GM12878 (cell line): ENCODE measurements around the gene KRTAP4-8. TPM values are rescaled to one million over a fixed set of nuclear protein-coding genes. Genes with fewer than 3 reads are reported as not detected.

Source experiments
- ATAC-seq: fragments of 200-7000 bp; cut with Tn5 transposase; 3 replicates; pipeline ENCODE4 v1.9.1; 2020; ENCODE audit warnings: mild to moderate bottlenecking, moderate library complexity
- BruUV-seq: library from RNA; stranded (reverse); fragments of 400-500 nt; replicated peaks from 2 replicates; lab custom pipeline; 2021; lab: Mats Ljungman, UMichigan
- CTCF ChIA-PET: fragments of 300-600 bp; sonication (Branson Sonifier 250); formaldehyde crosslinking; extraction: SDS; loops from one replicate; lab custom pipeline; 2021; ENCODE audit warnings: inconsistent platforms; lab: Yijun Ruan, JAX
- POLR2A ChIA-PET: fragments of 350-600 bp; formaldehyde crosslinking; extraction: SDS; loops from one replicate; lab custom pipeline; 2021; ENCODE audit warnings: inconsistent platforms; lab: Charles Lee
- RAD21 ChIA-PET: fragments of 300-600 bp; sonication (Branson Sonifier 250); formaldehyde crosslinking; loops from one replicate; lab custom pipeline; 2023; ENCODE audit warnings: antibody characterized with exemption; ENCODE audit not compliant: unreplicated experiment; lab: Charles Lee
- SMC1A ChIA-PET: fragments of 300-600 bp; sonication (Branson Sonifier 250); formaldehyde crosslinking; loops from one replicate; lab custom pipeline; 2023; ENCODE audit not compliant: unreplicated experiment, uncharacterized antibody; lab: Charles Lee
- DNase-seq: peaks from one replicate; pipeline ENCODE4 v3.0.0-alpha.2; 2011; ENCODE audit warnings: low read depth, low spot score
- FAIRE-seq: peaks from 3 replicates; lab custom pipeline; 2011; peaks lifted over from hg19 to GRCh38; lab: Jason Lieb, UNC
- H2AFZ ChIP-seq: 2 replicates; pipeline ENCODE4 v1.6.0; 2011; ENCODE audit warnings: low read depth, low read length, control low read depth; ENCODE audit not compliant: control insufficient read depth
- H3K27ac ChIP-seq: 2 replicates; pipeline ENCODE4 v1.5.1; 2011; ENCODE audit warnings: control low read depth; ENCODE audit not compliant: control insufficient read depth, insufficient read depth
- H3K27me3 ChIP-seq, 2 experiments: replicated peaks in 1 of 2; 2 replicates each; pipeline versions ENCODE4 v1.6.0 to v1.6.1; 2011; ENCODE audit warnings: low read length in 1 of 2; ENCODE audit not compliant: control insufficient read depth in 2 of 2, insufficient read depth in 2 of 2
- H3K36me3 ChIP-seq, 2 experiments: 2 replicates each; pipeline ENCODE4 v1.5.1; 2011; ENCODE audit warnings: low read length in 1 of 2; ENCODE audit not compliant: control insufficient read depth in 2 of 2, insufficient read depth in 2 of 2
- H3K4me1 ChIP-seq: 2 replicates; pipeline ENCODE4 v1.6.1; 2011; ENCODE audit warnings: mild to moderate bottlenecking, low read length, moderate library complexity, mixed read lengths; ENCODE audit not compliant: control insufficient read depth, insufficient read depth
- H3K4me2 ChIP-seq: 2 replicates; pipeline ENCODE4 v1.6.0; 2011; ENCODE audit warnings: control low read depth; ENCODE audit not compliant: control insufficient read depth, insufficient read depth
- H3K4me3 ChIP-seq: fragments of 200-600 bp; sonication (generic); 2 replicates; pipeline ENCODE4 v1.5.1; 2016
- H3K79me2 ChIP-seq: 2 replicates; pipeline ENCODE4 v1.6.0; 2011; ENCODE audit warnings: low read length; ENCODE audit not compliant: control insufficient read depth, insufficient read depth
- H3K9ac ChIP-seq: 2 replicates; pipeline ENCODE4 v1.8.0; 2011; ENCODE audit warnings: low read length, control low read depth, mixed read lengths; ENCODE audit not compliant: control insufficient read depth, insufficient read depth
- H3K9me3 ChIP-seq: replicated peaks from 3 replicates; pipeline ENCODE4 v1.5.1; 2011; ENCODE audit warnings: mild to moderate bottlenecking, low read length; ENCODE audit not compliant: control insufficient read depth, insufficient read depth
- H4K20me1 ChIP-seq: 2 replicates; pipeline ENCODE4 v1.6.0; 2011; ENCODE audit not compliant: control insufficient read depth, insufficient read depth
- BCL3 ChIP-seq: IDR thresholded peaks from 2 replicates; pipeline ENCODE4 v1.6.1; 2011; ENCODE audit warnings: borderline replicate concordance, low read depth, mild to moderate bottlenecking, moderate library complexity, low read length; ENCODE audit not compliant: insufficient read depth, poor library complexity, severe bottlenecking
- BMI1 ChIP-seq: fragments of 450-650 bp; IDR thresholded peaks from 2 replicates; pipeline ENCODE4 v1.6.1; 2016; ENCODE audit warnings: mild to moderate bottlenecking, moderate library complexity, borderline replicate concordance
- E2F8 ChIP-seq: fragments of 450-650 bp; IDR thresholded peaks from 2 replicates; pipeline ENCODE4 v1.6.1; 2018; ENCODE audit warnings: mild to moderate bottlenecking, low read depth, moderate library complexity; ENCODE audit not compliant: partially characterized antibody
- MEF2A ChIP-seq: IDR thresholded peaks from 2 replicates; pipeline ENCODE4 v1.6.1; 2011; ENCODE audit warnings: low read depth, mild to moderate bottlenecking, low read length, moderate library complexity; ENCODE audit not compliant: insufficient read depth
- NBN ChIP-seq: fragments of 450-650 bp; IDR thresholded peaks from 2 replicates; pipeline ENCODE4 v1.6.1; 2016
- SMAD5 ChIP-seq: IDR thresholded peaks from 2 replicates; pipeline ENCODE4 v1.6.1; 2016; ENCODE audit warnings: antibody characterized with exemption, low read depth
- TCF12 ChIP-seq: IDR thresholded peaks from 2 replicates; pipeline ENCODE4 v1.6.1; 2011; ENCODE audit warnings: low read depth, mild to moderate bottlenecking, low read length
- ZNF592 ChIP-seq: fragments of 450-650 bp; IDR thresholded peaks from 2 replicates; pipeline ENCODE4 v1.6.1; 2017; ENCODE audit warnings: mild to moderate bottlenecking, moderate library complexity
- WGBS: methylation state at CpG from one replicate; pipeline ENCODE4 v1.1.6; 2016; ENCODE audit warnings: low lambda C conversion rate; ENCODE audit not compliant: insufficient replicate concordance, insufficient coverage; ENCODE audit errors: missing lambda C conversion rate; 5-methylcytosine and 5-hydroxymethylcytosine counted together
- in situ Hi-C: fragments of 300-500 bp; cut with MboI; formaldehyde crosslinking; loops from 9 replicates; pipeline ENCODE4 v1.14.3; 2018; ENCODE audit warnings: mixed read lengths
- intact Hi-C: fragments of 100-400 bp; cut with micrococcal nuclease; formaldehyde crosslinking; loops from one replicate; pipeline ENCODE4 v1.14.2; 2022; ENCODE audit not compliant: unreplicated experiment
- polyA plus RNA-seq, 11 experiments: library from polyadenylated mRNA; depleted of rRNA in 4 of 11; unstranded in 6 of 11; stranded (reverse) in 5 of 11; fragments of >200 nt; fragmentation: Nextera tagmentation in 4 of 11; fragmentation: Illumina TruSeq in 1 of 11; extraction: Ambion mirVana in 4 of 11; extraction: Trizol in 1 of 11; gene quantifications; 1 replicate in 1 of 11; 2 replicates in 10 of 11; pipeline versions ENCODE4 v1.2.1 to v1.2.3, GENCODE V29; 2011 to 2016; ENCODE audit warnings: inconsistent platforms in 2 of 11, missing spikeins in 2 of 11, low read depth in 1 of 11
- total RNA-seq, 4 experiments: library from RNA; depleted of rRNA in 3 of 4; stranded (reverse); fragments of >200 nt in 3 of 4; fragmentation: Illumina TruSeq in 1 of 4; extraction: Trizol in 1 of 4; gene quantifications; 2 replicates each; pipeline versions ENCODE4 v1.2.1 to v1.2.3, GENCODE V29; 2013 to 2021

Gene KRTAP4-8
- total and polyA plus RNA-seq, 10 of the 15 experiments (the other 5 are each of a cell fraction or from before 2014, with no cell fraction given): not detected

- ChIA-PET RAD21 (no interaction called here), CTCF (no interaction called here), SMC1A (no interaction called here), POLR2A (no interaction called here)
- ATAC-seq: no peak
- H3K9ac ChIP-seq: no peak overlapping the region
- H3K4me3 ChIP-seq: no peak overlapping the region
- H3K4me1 ChIP-seq: no peaks in the 10 kb centered on the region
- in situ Hi-C loops (no loop called here), intact Hi-C loops (no loop called here)
- DNase-seq: no peak
- 43% methylated on average over 5 of the region's 5 CpGs for WGBS
- TF ChIP-seq BMI1 (no peak), SMAD5 (no peak), BCL3 (no peak)
- FAIRE-seq: no peak
- H3K27ac ChIP-seq: no peak overlapping the region
- no peaks in the 10 kb centered on the region for H3K36me3 ChIP-seq
- H4K20me1 ChIP-seq: no peaks in the 10 kb centered on the region
- no peak overlapping the region for H2AFZ ChIP-seq
- no peaks in the 10 kb centered on the region for H3K79me2 ChIP-seq
- no peak overlapping the region for H3K4me2 ChIP-seq
- H3K27me3 ChIP-seq: no peaks in the 10 kb centered on the region; a peak in 1 of 4 replicates
- H3K9me3 ChIP-seq: no peaks in the 10 kb centered on the region
- BruUV-seq: no TSS peak
Measured at GRCh38 chr17:41071606-41072360, 26.2 kb downstream of the KRTAP4-8 start.

GRCh38 chr17:41069031-41069430 lies 28.9 kb downstream of the KRTAP4-8 start:
- DNase-seq: no peak
- ChIA-PET CTCF (no interaction called here), SMC1A (no interaction called here), POLR2A (no interaction called here), RAD21 (no interaction called here)
- Histone ChIP-seq H3K4me3 (no peak overlapping the region), H3K36me3 (no peaks in the 10 kb centered on the region), H3K27me3 (no peaks in the 10 kb centered on the region; a peak in 1 of 4 replicates), H3K79me2 (no peaks in the 10 kb centered on the region), H3K27ac (no peak overlapping the region), H3K9ac (no peak overlapping the region), H4K20me1 (no peaks in the 10 kb centered on the region), H2AFZ (no peak overlapping the region), H3K4me2 (no peak overlapping the region), H3K9me3 (no peaks in the 10 kb centered on the region), H3K4me1 (no peaks in the 10 kb centered on the region)
- no peak for ATAC-seq
- intact Hi-C loops (no loop called here), in situ Hi-C loops (no loop called here)
- BruUV-seq: no TSS peak
- 2% methylated on average over 3 of the region's 3 CpGs for whole genome bisulfite sequencing
- FAIRE-seq: no peak
- no peak for TF ChIP-seq ZNF592
- no peak for TF ChIP-seq E2F8
- no peak for TF ChIP-seq TCF12
- no peak for TF ChIP-seq MEF2A
- TF ChIP-seq NBN: no peak
